Retina (tissue), 1 donor: ENCODE measurements around the gene CYB5D1.
"Not testable (repeated sequence)": the region's sequence is repeated elsewhere in the genome, so short reads cannot be mapped to it uniquely, and the experiment has no call there.

Experiments
- DNase-seq: peaks from one replicate; pipeline ENCODE4 v3.0.0-alpha.2; 2016

CYB5D1 gene

DNA sequence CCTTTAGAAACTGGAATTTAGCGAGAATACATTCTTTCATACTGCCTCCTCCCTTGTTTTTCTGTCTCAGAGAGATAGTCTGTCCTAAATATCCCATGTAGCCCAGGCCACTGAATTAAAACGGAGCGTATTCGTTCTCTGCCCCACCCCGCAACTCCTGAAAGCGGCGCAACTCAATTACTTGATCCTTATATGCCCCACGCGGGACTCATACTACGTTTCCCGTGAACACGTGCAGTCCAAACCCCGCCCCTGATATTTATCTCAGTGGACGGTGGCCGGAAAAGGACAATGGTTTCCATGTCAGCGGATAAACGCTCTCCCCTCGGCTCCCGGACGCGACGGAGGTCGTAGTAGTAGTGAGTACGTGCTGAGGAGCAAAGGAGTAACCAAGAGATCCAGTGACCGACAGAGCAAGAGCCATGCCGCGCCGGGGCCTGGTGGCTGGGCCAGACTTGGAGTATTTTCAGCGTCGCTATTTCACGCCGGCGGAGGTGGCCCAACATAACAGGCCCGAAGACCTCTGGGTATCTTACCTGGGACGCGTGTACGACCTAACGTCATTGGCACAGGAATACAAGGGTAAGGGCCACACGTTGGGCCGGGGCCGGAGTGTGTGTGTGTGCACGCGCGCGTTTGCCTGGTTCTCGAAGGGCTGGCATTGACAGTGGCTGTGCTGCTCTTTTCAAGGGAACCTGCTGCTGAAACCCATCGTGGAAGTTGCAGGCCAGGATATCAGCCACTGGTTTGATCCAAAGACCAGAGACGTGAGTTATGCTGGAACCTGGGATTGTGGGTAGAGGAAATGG lies at the start of gene CYB5D1:
CYB5D1 (plus strand) TSS at position 291 of the 809 bp plus-strand sequence; CDS start at position 423, 132 bp downstream.
- peak; percentile 98 for DNase-seq

DNA sequence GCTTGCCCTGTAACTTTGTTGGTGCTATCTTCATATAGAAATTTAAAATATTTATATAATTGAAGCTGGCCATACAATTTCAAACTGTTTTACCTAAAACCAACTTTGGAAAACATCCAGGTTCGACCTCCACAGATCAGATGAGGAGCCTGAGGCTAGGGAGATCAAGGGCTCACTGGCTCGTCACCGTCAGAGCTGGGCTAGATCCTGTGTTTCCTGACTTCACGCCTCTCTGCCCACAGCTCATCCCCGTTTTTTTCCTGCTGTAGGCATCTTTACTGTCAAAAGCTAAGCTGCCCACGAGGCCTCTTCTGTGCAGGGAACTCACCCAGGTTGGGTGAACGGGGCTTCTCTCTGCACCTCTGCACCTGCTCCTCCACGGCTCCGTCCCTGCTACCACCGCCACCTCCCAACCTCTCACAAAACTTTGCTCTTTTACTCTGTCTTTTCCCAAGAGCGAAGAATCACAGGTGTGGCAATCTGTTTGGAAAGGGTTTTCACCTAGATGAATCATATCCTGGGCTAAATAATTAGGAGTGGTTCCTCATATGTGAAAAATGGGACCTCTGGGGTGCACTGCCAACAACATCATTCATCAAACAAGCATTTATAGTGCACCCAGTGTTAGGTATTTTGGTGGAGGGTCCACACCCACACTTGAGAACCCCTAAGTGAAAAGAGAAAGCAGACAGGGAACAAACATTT lies 48.6 kb upstream of the CYB5D1 start:
- DNase-seq: no peak

DNA sequence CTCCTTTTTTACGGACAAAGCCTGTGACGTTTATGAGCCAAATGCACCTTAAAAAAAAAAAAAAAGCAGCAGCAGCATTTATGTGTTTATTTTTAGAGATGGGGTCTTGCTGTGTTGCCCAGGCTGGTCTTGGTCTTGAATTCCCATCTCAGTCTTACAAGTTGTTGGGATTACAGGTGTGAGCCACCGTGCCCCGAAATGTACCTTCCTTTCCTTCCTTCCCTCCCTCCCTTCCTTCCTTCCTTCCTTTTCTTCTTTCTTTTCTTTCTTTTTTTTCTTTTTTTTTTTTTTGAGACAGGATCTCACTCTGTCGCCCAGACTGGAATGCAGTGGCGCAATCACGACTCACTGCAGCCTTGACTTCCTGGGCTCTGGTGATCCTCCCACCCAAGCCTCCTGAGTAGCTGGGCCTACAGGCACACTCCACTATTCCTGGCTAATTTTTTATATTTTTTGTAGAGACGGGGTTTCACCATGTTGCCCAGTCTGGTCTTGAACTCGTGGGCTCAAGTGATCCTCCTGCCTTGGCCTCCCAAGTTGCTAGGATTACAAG lies 47.9 kb upstream of the CYB5D1 start:
- DNase-seq: not testable (repeated sequence)

DNA sequence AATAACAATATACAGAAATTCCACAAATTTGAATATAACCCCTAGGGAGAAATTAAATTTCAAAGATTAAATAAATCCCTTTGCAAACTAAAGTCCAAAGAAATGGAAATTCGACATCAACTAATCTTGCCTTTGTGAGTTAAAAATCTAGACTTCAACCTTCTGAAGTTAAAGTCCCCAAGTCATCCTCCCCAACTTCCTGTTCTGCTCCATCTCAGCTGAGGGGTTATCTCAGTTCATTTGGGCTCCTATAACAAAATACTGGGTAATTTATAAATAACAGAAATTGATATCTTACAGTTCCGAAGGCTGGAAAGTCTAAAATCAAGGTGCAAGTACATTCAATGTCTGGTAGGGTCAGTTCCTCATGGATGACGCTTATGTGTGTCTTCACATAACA lies 46.6 kb upstream of the CYB5D1 start:
- no peak for DNase-seq

GRCh38 chr17:7814969-7815368 lies 42.8 kb upstream of the CYB5D1 start:
- no peak for DNase-seq

DNA sequence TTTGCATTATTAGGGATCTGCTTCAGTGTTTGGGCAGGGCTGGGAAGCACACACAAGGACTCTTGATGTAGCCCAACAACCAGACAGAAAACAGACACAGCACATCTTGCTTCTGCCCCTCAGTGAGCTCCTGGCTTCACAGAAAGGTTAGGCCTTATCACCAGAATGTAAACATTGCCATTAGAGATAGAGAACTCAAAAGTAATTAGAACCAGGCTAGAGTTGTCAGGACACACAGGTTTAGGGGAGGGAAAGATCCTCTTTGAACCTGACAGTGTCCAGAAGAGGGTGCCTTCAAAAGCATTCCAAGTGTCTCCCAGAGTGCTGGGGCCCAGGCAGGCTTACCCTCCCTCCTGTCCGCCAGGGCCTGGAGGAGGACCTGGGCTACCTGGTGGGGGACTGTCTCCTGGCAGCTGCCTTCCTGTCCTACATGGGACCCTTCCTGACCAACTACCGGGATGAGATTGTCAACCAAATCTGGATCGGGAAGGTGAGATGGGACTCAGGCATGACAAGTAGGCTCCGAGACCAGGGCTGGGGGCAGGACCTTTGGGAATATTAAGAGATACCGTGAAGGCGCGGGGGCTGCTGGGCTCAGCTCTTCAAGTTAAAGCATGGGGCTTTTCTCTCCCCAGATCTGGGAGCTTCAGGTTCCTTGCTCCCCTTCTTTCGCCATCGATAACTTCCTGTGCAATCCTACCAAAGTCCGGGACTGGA lies 40.7 kb upstream of the CYB5D1 start:
- no peak for DNase-seq

GRCh38 chr17:7817643-7817964 lies 40.2 kb upstream of the CYB5D1 start:
- no peak for DNase-seq

DNA sequence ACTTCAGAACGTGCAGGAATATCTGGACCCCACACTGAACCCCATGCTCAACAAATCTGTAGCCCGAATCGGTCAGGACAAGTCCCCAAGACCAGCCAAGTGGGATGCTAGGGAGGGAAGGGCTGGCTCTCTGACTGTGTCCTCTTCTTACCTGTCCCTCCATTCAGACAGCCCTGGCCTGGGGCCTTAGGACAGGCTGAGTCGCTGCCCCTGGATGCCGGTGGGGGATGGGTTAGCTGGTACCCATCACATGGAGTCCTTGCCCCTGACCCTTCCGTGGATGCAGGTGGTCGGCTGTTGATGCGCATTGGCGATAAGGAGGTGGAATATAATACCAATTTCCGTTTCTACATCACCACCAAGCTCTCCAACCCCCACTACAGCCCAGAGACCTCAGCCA lies 39.8 kb upstream of the CYB5D1 start:
- no peak for DNase-seq

DNA sequence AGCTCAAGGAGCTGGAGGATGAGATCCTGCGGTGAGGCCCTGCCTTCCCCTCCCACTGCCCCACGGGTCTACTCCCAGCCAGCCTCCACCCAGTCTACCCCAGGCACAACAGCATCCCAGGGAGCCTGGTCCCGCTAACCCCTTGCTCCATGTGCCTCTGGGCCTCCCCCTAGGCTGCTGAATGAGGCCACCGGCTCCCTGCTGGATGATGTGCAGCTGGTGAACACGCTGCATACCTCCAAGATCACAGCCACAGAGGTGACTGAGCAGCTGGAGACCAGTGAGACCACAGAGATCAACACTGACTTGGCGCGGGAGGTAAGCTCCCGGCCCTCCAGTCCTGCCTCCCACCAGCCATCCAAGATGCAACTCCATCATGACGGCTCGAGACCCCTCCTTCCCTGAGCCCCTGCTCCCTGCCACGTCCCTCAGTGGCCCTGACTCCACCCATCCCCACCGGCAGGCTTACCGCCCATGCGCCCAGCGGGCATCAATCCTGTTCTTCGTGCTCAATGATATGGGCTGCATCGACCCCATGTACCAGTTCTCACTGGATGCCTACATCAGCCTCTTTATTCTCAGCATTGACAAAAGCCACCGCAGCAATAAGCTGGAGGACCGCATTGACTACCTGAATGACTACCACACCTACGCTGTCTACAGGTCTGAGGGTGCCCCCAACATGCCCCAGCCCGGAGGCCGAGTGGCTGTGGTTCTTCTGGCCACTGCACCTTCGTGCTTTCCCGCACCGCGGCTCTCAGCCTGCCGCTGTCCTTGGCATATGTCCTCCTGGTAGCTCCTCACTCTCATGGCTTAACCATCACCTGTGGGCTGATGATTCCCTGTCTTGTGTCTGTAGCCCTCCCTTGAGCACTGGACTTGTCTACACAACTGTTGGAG lies 38.8 kb upstream of the CYB5D1 start:
- DNase-seq: no peak

- no peak for DNase-seq
Observed at GRCh38 chr17:7820231-7820630, 37.6 kb upstream of the CYB5D1 start.

- no peak for DNase-seq
Observed at GRCh38 chr17:7822126-7822525, 35.7 kb upstream of the CYB5D1 start.

- DNase-seq: no peak
Observed at GRCh38 chr17:7823581-7824001, 34.2 kb upstream of the CYB5D1 start.

DNA sequence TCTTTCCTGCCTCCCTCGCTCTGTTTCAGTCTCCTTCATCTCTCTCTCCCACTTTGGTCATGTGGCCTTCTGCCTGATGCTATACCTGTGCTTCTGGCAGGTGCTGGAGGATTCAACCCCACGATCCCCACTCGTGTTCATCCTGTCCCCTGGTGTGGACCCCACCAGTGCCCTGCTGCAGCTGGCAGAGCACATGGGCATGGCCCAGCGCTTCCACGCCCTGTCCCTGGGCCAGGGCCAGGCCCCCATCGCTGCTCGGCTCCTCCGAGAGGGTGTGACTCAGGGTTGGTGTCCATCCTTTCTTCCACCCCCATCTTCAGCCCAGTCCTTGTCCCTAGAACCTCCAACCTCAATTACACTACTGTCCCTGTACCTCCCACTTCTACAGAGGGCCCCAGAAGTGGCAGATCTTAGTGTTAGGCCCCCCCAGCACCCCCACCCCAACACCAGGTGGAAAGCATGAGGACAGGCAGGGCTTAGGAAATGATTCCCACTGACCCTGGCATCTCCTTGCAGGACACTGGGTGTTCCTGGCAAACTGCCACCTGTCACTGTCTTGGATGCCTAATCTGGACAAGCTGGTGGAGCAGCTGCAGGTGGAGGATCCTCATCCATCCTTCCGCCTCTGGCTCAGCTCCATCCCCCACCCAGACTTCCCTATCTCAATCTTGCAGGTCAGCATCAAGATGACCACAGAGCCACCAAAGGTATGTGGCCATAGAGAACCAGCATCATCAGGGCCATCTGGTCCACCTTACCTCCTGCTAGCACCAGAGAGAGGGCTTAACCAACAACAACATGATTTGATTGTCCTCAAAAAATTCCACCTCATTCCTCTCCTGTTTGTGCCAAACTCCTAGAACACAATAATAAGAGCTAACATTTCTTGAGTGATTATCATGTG lies 33.5 kb upstream of the CYB5D1 start:
- no peak for DNase-seq

DNA sequence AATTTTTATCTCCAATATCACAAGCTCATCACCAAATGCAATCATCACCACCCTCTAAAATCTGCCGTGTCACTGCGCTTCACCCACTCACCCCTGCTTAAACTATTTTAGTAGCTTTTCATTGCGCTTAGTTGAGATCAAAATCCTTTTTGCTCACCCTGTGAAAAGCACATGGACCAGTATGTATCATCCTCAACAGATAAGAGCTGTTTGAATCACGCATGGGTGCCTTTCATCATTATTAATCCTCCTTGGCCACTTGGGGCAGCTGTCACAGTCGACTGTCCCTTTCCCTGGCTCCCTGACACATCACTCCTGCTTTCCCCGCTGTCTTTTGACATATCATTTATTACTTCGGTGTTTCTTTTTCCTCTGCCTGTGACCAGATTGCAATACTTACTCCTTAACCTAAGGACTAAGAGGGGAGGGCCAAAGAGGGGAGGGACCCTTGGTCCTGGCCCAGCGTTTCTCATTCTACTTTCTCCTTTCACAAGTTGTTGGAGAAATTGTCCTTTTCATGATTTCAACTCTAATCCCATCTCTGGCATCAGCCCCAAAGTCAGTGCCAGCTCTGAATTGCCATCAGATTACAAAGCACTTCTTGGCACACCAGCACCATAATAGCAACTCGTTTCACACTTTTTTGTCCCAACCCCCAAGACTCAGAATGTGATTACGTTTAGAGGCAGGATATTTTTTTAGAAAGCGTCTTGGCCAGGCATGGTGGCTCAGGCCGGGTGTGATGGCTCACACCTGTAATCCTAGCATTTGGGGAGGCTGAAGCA lies 32.4 kb upstream of the CYB5D1 start:
- peak; percentile 60 for DNase-seq

- no peak for DNase-seq
Observed at GRCh38 chr17:7830616-7831015, 27.2 kb upstream of the CYB5D1 start.

- DNase-seq: no peak
Observed at GRCh38 chr17:7831233-7831632, 26.6 kb upstream of the CYB5D1 start.

GRCh38 chr17:7832431-7832830 lies 25.4 kb upstream of the CYB5D1 start:
- DNase-seq: no peak

DNA sequence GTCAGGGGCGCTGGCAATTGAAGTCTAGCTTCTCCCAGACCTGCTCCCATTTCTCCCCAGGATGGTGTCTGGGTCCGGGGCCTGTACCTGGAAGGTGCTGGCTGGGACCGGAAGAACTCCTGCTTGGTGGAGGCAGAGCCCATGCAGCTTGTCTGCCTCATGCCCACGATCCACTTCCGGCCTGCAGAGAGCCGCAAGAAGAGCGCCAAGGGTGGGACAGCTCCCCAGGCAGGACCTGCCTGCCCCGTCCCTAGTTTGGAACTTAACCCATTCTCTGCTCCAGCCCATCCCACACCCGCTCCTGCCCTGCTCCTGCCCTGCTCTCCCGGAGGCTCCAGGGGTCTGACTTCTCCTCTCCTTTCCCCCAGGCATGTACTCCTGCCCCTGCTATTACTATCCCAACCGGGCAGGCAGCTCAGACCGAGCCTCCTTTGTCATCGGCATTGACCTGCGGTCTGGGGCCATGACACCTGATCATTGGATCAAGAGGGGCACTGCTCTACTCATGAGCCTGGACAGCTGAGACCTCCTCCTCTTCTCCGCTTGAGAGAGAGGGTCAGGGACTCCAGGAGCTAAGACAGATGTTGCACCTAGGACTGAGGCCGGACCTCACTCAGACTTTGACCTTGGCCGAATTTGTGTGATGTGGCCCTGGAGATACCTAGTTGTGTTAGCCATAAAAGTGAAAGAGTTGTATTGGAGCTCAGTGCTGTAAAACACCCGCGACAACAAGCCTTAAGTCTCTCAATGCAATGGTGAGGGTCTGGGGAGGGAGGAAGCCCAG lies 24.6 kb upstream of the CYB5D1 start:
- no peak for DNase-seq

GRCh38 chr17:7833795-7834541 lies 23.8 kb upstream of the CYB5D1 start, which contains the start of gene KDM6B:
Gene KDM6B, plus strand, starts transcription at chr17:7834217. Its CDS starts 11,338 bp downstream, at chr17:7845555.
- peak; percentile 95 for DNase-seq
